CD4-positive, alpha-beta T cell treated with Interferon gamma for 1 hour (primary cell): ENCODE results near the gene SNX11.

Experiments used
- DNase-seq: peaks from one replicate; pipeline ENCODE4 v3.0.0-alpha.2; 2020

The SNX11 gene

GRCh38 chr17:48137656-48138055, 30.1 kb downstream of the SNX11 start:
- DNase-seq = no peak

GRCh38 chr17:48139944-48140343, 32.4 kb downstream of the SNX11 start:
- DNase-seq = no peak

GRCh38 chr17:48143629-48144028, 36.1 kb downstream of the SNX11 start:
- no peak for DNase-seq

DNA sequence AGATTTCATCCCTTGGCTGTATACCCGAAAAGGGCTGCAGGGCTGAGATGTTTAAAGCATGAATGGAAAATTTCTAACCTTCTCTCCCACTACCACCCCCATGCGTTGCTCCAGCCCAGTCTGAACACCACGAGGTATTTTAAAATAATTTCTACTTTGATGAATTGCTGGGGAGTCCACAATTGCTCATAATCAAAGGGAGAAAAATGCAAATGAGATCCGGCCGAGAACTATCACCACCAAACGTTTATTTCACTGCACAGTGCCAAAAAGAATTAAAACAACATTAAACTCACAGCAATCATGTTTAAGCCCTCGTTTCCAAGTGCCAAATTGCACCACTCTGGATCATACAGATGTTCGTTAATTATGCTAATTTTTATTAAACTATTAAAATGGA, 36.7 kb downstream of the SNX11 start:
- no peak for DNase-seq

DNA sequence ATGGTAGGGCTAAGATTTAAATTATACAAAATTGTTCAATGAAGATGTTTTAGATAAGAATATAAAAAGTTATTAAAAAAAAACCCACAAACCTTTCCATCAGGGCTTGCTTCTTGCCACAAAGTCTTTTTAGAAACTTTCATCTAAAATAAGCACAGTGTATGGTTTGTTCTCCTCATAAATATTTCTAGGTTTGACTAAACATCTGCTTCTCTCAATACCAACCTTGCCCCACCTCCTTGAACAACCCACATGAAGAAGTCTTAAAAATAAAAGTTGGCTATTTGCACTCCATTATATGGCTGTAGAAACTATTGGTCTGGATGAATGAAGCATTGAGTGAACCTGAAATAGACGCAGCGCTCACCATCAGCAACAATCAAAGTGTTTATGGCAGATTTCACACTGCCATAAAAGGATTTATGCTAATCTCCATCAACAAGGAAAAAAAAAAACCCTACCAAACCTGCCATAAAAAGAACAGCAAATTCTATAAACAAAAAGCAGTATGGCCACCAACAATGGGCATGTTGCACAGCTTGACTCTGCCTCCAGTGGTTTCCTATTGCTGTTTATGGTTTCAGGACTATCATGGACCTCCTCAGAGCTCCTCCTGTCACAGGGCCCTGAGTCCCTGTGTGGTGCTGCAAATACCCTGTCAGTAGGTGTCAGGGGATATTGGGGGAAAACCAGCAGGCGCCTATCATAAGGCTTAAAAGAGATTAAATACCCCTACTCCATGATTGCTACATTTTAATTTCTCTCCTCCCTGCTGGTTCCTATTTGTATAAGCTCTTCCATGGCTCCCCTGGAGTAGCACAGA, 37.6 kb downstream of the SNX11 start:
- no peak for DNase-seq

- DNase-seq = no peak
Measured at GRCh38 chr17:48148029-48148770, 40.6 kb downstream of the SNX11 start.

GRCh38 chr17:48148854-48149786, 41.6 kb downstream of the SNX11 start:
- no peak for DNase-seq

GRCh38 chr17:48149787-48150463, 42.4 kb downstream of the SNX11 start:
- no peak for DNase-seq

- no peak for DNase-seq
Measured at GRCh38 chr17:48150597-48151001, 43.0 kb downstream of the SNX11 start.

GRCh38 chr17:48151220-48151619, 43.7 kb downstream of the SNX11 start:
- DNase-seq = no peak

- no peak for DNase-seq
Measured at GRCh38 chr17:48152289-48152688, 44.7 kb downstream of the SNX11 start.

- no peak for DNase-seq
Measured at GRCh38 chr17:48153691-48154358, 46.3 kb downstream of the SNX11 start.

DNA sequence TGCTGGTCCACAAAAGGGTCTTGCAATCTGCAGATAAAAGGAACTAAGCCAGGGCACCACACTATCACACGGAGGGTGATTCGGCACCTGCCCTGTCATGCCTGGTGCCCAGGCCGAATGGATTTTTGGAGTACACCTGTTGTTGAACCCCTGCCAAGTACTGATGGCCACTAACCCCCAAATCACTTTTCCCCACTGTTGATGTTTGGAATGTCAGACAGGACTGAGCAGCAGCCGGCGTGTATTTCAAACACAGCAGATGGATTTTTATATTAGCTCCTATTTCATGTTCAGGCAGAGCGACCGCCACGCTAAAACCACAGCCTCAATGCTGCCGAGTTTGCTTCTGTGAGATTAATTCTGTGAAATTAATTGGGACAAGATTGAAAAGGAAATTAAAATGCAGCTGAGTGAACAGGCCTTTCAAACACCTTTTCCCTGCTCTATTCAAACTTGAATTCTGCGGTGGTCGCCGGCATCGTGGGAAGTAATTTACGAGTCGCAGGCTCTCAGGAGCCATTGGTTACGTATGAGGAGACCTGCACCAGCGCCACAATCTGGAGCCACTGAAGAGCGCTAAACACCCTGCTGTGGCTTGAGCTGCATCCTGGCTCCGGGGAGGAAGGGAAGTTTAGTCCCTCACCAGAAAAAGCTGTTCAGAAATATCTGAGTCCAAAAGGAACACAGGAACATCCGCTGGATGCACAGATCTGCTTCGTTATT, 48.5 kb downstream of the SNX11 start:
- no peak for DNase-seq

GRCh38 chr17:48159232-48159631, 51.7 kb downstream of the SNX11 start:
- DNase-seq = no peak

DNA sequence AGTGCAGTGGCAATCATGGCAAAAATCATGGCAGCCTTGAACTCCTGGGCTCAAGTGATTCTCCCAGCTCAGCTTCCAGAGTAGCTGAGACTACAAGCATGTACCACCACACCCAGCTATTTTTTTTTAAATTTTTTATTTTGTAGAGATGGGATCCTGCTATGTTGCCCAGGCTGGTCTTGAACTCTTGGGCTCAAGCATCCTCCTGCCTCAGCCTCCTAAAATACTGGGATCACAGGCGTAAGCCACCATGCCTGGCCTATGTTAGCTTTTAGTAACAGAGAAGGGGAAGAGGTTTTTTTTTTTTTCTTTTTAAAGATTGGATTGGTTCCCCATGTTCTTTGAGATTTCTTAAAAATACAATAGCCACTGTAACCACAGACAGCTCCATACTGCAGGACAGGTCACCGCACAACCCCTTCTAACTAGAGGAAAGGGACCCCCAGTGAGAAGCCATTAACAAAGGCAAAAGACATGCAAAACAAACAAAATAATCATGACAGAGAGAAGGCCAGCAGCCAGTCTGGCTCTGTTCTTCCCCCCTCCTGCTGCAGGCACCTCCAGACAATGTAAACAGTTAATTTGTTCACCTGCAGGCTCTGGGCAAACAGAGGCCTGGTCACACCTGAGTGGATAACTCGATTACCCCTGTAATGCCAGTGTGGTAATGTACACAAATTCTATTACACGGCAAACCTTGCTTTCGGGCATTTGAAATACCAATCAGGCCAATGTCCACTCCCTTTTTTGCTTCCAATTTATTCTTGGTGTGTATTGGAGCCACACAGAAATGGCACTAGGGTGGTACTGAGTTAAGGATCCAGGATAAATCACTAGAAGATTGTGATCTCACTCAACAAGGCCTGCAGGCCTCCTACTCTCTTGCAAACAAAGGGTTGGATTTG, 52.9 kb downstream of the SNX11 start:
- DNase-seq = no peak

DNA sequence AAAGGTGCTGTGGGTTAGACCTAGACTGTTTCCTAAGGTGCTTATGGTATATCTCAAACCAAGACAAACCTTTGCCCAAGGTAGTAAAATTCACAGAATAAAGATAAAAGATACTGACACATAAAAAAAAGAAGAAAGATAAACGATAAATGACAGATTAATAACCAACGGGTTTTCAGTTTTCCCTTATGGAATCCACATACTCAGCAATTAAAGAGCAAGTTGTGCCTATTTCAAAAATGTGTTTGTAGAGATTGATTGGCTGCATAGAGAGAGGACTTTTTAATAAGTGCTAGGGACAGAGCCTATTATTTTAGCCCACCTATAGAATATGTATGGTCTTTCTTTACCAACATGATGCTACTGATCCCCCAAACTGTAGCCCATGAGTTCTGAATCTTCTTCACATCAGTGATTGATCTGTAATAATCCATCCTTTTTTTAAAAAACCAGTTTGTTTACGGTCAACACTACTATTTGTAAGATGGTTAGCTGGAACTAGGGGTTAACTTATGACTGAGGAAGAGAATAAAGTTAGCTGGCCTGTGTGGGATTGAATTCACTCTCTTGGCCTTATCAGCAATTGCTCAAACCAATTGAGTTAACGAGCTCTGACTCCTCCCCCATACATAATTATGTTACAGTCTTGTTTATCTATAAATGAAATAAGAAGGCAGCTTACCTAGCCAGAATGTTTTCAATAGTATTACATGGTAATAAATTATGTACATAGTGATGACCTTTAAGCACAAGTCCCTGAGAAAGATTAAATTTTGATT, 53.8 kb downstream of the SNX11 start:
- no peak for DNase-seq

GRCh38 chr17:48162306-48162934, 54.9 kb downstream of the SNX11 start:
- DNase-seq = no peak

DNA sequence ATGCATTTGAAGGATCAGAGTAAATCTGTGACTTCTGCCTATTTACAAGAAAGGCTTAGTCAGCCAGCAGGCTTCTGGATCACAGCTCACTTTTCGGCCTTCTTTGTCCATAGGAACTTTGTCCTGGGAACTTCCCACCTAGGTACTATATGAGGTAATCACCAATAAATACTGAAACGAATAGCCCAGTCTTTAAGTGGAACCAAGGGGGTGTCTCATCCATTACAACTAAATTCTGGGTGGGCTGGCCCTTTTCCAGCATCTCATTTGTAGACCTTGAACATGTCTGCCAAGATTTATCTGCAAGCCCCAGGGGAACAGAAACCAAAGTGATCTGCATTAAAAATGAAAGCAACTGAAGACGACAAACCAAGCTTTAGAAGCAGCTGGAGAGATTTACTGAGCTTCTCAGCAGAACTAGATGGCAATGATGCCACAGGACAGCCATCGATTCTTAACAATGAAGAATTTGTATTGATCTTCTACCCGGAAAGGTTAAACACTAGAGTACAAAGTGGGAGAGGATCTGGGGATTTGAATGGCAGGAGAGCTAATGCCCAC, 55.5 kb downstream of the SNX11 start:
- DNase-seq = no peak

GRCh38 chr17:48163809-48164208, 56.2 kb downstream of the SNX11 start:
- DNase-seq = no peak
